ENCODE results near the gene ZNF614. TPM values are rescaled to one million over a fixed set of nuclear protein-coding genes. Genes with fewer than 3 reads are reported as not detected.
"Not testable (repeated sequence)": the region's sequence is repeated elsewhere in the genome, so short reads cannot be mapped to it uniquely, and the experiment has no call there.

Gene ZNF614
- total RNA-seq, 1 experiment from 2014 or later, result 3.1 TPM

DNA sequence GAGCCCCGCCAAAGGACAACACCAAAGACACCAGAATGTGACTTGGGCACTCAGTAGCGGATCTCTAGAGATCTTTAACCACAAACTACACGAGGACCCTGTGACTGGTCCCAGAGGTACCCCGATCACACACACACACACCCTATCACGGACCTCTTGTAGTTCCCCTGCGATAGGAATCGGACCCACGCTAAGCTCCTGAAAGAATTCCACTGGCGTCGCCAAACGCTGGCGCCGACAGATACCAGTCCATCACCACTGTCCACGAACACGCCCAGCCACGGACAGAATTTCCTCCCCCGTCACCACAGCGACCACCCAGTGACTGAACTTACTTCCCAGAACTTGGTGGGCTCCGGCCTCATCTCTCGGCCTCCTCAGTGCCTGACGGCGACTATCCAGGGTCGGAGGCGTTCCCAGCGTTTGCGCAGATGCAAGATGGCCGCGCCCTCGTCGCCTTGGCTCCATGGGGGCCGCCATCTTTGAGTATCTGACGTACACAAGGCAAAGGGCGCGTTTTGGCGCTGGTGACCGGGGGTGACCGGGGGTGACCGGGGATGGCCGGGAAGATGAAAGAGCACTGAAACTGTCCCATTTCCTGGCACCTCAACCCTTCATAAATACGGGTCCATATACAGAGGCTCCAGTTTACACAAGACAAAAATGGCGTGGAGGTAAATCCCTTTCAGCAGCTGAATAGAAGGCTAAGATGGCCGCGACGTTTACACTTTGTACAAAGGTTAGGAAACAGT, 20.2 kb downstream of the ZNF614 start, which contains the start of gene ZNF615:
ZNF615 (minus strand) TSS at position 406 of the 752 bp plus-strand sequence. CDS start 4,500 bp downstream, outside the sequence.
- Histone ChIP-seq H3K9me3 (peaks cover 22% of the 10 kb centered on the region), H3K27me3 (no peaks in the 10 kb centered on the region), H3K36me3 (peaks cover 9% of the 10 kb centered on the region), H3K4me3 (peak within 1 kb of the TSS; percentile 88)
- peak; percentile 85 for DNase-seq

DNA sequence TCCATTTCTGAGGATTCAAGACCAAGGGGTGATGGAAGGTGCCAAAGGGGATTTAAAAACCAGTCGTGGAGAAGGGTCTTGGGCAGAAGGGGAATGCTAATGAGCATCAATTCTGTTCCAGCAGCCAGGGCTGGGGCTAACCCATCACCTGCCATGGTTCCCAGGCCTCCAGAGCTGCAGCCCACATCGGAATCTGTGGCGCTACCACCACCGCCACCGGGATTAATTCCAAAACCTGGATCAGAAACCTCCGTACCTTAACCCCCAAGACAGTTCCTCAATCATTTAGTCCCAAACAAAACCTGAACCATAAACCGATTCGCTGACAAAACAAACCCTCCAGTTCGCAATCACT, 20.8 kb downstream of the ZNF614 start:
- Histone ChIP-seq H3K9me3 (peaks cover 23% of the 10 kb centered on the region), H3K27me3 (no peaks in the 10 kb centered on the region), H3K4me3 (peak overlapping the region; percentile 88), H3K36me3 (peaks cover 5% of the 10 kb centered on the region)
- DNase-seq, result no peak

- no peak overlapping the region for H3K4me3 ChIP-seq
- H3K9me3 ChIP-seq, result peaks cover 50% of the 10 kb centered on the region
- H3K36me3 ChIP-seq, result peaks cover 56% of the 10 kb centered on the region
- DNase-seq, result no peak
- no peaks in the 10 kb centered on the region for H3K27me3 ChIP-seq
Measured at GRCh38 chr19:51994048-51994644, 34.0 kb downstream of the ZNF614 start.

GRCh38 chr19:51993422-51993821, 34.8 kb downstream of the ZNF614 start:
- H3K9me3 ChIP-seq, result peaks cover 54% of the 10 kb centered on the region
- DNase-seq, result no peak
- no peak overlapping the region for H3K4me3 ChIP-seq
- H3K27me3 ChIP-seq, result no peaks in the 10 kb centered on the region
- H3K36me3 ChIP-seq, result peaks cover 49% of the 10 kb centered on the region

DNA sequence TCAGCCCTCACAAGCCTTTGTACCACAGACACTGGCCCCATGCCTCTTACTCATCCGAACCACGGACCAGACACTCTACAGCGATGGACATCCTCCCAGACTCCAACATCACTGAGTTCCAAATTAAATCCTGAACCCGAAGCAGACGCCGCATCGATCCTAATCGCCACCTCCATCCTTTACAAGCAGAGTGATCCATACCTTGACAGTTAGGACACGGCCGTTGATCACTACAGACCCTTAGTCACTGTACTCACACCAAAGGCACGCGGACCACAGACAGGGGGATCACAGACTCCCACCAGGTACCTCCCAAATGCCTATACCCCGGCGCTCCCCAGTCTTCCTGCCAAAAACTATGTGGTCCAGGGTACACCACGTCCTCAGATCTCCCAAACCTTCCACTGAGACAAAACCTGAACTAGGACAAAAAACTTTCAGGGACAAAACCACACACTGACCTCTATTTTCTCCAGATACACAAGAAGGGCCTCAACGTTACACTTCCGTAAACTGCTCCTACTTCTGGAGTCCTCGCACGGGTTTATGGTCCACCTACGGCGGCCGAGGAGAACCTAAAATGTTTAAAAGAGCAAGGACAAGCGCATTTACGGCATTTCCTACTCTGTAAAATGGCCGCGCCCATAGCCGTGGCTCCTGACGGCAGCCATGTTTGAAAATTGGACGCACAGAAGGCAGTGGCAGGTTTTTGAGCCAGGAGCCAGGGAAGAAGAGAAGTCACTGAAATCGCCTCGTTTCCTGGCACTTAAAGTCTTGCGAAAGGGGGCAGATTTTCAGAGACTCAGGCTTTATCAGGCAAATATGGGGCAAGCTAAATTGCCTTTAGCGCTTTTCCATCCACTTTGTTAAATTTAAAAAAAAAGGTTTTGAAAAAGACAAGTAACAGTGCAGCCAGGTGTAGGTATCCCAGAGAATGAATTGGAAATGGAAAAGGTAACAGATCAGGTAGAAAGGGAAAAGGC, 41.6 kb downstream of the ZNF614 start, which contains the start of gene ZNF350:
ZNF350 (minus strand) TSS at position 532 of the 983 bp plus-strand sequence. CDS start 12,480 bp downstream, outside the sequence.
- Histone ChIP-seq H3K4me3 (peak within 1 kb of the TSS; percentile 77), H3K9me3 (peaks cover 49% of the 10 kb centered on the region), H3K36me3 (peaks cover 5% of the 10 kb centered on the region; the same call in 1 of the 2 replicates), H3K27me3 (no peaks in the 10 kb centered on the region)
- DNase-seq, result peak; percentile 95

- Histone ChIP-seq H3K36me3 (peaks cover 11% of the 10 kb centered on the region), H3K9me3 (peaks cover 45% of the 10 kb centered on the region), H3K4me3 (no peak overlapping the region), H3K27me3 (no peaks in the 10 kb centered on the region)
- no peak for DNase-seq
Measured at GRCh38 chr19:51983361-51983760, 44.8 kb downstream of the ZNF614 start.

- not testable (repeated sequence) for DNase-seq, H3K27me3 ChIP-seq, H3K4me3 ChIP-seq
- Histone ChIP-seq H3K9me3 (peaks cover 30% of the 10 kb centered on the region), H3K36me3 (peaks cover 11% of the 10 kb centered on the region)
Measured at GRCh38 chr19:51980926-51981325, 47.3 kb downstream of the ZNF614 start.

GRCh38 chr19:51980116-51980736, 48.0 kb downstream of the ZNF614 start:
- H3K4me3 ChIP-seq, result no peak overlapping the region
- H3K9me3 ChIP-seq, result peaks cover 25% of the 10 kb centered on the region
- DNase-seq, result no peak
- H3K36me3 ChIP-seq, result peaks cover 11% of the 10 kb centered on the region
- H3K27me3 ChIP-seq, result no peaks in the 10 kb centered on the region

GRCh38 chr19:51978882-51979281, 49.3 kb downstream of the ZNF614 start:
- Histone ChIP-seq H3K4me3 (no peak overlapping the region), H3K27me3 (no peaks in the 10 kb centered on the region), H3K9me3 (peaks cover 24% of the 10 kb centered on the region), H3K36me3 (peaks cover 17% of the 10 kb centered on the region)
- no peak for DNase-seq

DNA sequence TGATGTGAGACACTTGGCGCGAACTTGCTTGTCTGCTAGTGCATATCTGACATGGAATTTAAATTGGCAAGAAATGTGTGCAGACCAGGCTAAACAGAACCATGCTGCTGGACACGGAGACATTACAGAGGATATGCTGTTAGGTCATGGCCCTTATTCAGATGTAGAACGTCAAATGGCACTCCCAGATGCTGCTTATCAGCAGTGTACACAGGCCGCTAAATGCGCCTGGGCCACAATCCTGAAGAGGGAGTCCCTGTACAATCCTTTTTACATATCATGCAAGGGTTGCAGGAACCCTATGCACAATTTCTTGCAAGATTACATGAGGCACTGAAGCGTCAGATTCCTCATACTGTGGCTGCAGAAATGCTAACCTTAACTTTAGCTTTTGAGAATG, 50.8 kb downstream of the ZNF614 start:
- H3K27me3 ChIP-seq, result no peaks in the 10 kb centered on the region
- no peak for DNase-seq
- H3K4me3 ChIP-seq, result no peak overlapping the region
- H3K9me3 ChIP-seq, result peaks cover 23% of the 10 kb centered on the region
- peaks cover 32% of the 10 kb centered on the region for H3K36me3 ChIP-seq

- Histone ChIP-seq H3K4me3 (no peak overlapping the region), H3K9me3 (peaks cover 21% of the 10 kb centered on the region), H3K27me3 (no peaks in the 10 kb centered on the region), H3K36me3 (peaks cover 35% of the 10 kb centered on the region)
- no peak for DNase-seq
Measured at GRCh38 chr19:51976852-51977251, 51.3 kb downstream of the ZNF614 start.

DNA sequence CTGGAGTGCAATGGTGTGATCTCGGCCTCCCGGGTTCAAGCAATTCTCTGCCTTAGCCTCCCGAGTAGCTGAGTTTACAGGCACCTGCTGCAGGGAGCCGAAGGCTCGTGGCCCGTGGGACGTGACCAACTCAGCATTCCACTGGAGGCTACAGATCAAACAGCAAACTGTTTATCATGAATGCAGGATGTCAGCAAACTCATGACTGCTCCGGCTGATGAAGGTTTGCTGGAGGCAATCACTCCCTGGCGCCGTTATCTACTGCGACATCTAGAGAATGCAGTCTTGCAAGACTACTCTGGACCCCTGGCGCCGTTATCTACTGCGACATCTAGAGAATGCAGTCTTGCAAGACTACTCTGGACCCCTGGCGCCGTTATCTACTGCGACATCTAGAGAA, 52.4 kb downstream of the ZNF614 start:
- not testable (repeated sequence) for H3K4me3 ChIP-seq, DNase-seq, H3K27me3 ChIP-seq
- Histone ChIP-seq H3K36me3 (peaks cover 44% of the 10 kb centered on the region), H3K9me3 (peaks cover 26% of the 10 kb centered on the region)

DNA sequence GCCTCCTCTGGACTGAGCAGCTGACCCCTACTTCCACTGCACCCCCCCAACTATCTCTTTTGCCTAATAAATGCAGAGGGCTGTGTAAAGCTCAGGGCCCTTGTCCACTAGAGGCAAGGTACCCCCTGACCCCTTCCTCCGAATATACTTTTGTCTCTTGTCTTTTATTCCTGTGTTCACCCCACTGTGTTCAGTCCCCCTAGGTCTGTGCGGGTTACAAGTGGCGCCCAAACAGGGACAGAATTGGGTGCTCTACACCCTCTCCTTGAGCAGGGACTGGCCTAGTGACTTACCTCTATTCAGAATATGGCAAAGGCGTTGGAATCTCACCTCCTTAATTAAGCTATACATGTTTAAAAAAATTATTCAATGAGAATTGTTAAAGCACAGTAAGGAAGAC, 56.6 kb downstream of the ZNF614 start:
- Histone ChIP-seq H3K4me3 (no peak overlapping the region), H3K9me3 (peaks cover 51% of the 10 kb centered on the region), H3K36me3 (peaks cover 70% of the 10 kb centered on the region), H3K27me3 (no peaks in the 10 kb centered on the region)
- peak; percentile 23 for DNase-seq

DNA sequence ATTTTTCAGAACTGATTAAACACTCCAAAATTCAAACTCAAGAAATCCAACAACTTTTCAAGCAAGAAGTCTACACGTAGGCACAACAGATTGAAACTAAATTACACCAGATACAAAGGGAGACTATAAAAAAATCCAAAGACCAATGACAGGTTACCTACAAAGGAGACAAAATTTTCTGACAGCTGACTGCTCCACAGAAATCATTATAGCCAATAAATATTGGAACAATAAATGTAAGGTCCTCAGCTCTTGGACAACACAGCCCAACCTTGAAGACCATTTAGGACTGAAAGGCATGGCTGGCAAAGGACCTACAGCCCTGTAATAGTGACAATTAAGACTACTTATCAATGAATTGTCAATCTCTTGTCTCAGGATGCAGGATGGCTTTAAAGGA, 57.5 kb downstream of the ZNF614 start:
- H3K4me3 ChIP-seq, result no peak overlapping the region
- H3K27me3 ChIP-seq, result no peaks in the 10 kb centered on the region
- DNase-seq, result no peak
- peaks cover 55% of the 10 kb centered on the region for H3K9me3 ChIP-seq
- H3K36me3 ChIP-seq, result peaks cover 79% of the 10 kb centered on the region

DNA sequence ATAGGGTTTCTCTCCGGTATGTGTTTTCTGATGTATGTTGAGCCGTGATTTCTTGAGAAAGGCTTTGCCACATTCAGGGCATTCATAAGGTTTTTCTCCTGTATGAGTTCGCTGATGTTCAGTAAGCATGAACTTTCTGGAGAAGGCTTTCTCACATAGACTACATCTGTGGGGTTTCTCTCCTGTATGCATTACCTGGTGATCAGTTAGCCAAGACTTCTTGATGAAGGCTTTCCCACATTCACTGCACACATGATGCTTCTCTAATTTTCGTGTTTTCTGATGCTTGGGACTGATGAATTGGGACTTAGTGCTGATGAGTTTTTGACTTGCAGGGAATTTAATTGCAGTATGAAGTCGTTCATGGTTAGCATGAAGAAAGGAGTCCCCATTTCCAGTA, 62.6 kb downstream of the ZNF614 start:
- no peak overlapping the region for H3K4me3 ChIP-seq
- H3K9me3 ChIP-seq, result peaks cover 49% of the 10 kb centered on the region
- no peak for DNase-seq
- H3K27me3 ChIP-seq, result no peaks in the 10 kb centered on the region
- H3K36me3 ChIP-seq, result peaks cover 56% of the 10 kb centered on the region
